SK-N-DZ (cell line): Measurements from ENCODE around the gene IGSF3.
A peak's percentile ranks its signal among the peaks of the same experiment; 100 is the strongest.

Experiments
- DNase-seq: peaks from one replicate; pipeline ENCODE4 v3.0.0-alpha.2; 2015; ENCODE audit warnings: low spot score

The IGSF3 gene

DNA sequence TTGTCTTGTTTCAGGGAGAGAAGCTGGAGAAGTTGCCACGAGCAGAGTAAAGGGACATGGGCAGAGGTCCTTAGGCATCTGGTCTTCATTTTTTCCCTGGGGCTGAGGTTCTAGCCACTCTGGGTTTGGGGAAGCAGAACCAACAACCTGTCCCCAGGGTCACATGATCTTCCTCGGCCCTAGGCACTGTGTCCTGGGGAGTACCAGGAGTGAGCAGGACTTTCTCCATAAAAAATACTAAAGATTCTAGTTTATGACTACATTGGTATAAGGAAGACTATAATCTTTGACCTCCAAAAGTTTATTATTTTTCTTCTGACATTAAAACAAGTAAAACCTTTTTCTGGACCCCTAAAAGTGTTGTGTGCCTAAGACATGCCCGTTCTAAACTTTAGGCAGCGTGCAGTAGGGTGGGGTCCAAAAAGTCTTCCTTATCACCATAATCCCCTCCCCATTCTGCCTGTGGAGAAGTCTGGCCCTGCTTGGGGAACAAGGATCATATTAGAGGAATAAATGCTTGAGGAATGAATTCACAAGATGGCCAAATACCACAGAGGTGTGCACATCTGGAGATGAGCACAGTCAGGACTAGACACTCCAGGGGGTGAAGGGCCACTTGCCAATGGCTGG is 19.3 kb upstream of the IGSF3 start:
- DNase-seq = no peak

- no peak for DNase-seq
Observed at GRCh38 chr1:116686175-116686574, 18.6 kb upstream of the IGSF3 start.

- no peak for DNase-seq
Observed at GRCh38 chr1:116684575-116684974, 17.0 kb upstream of the IGSF3 start.

- DNase-seq = peak; percentile 46
Observed at GRCh38 chr1:116682641-116683221, 15.2 kb upstream of the IGSF3 start.

GRCh38 chr1:116681343-116681899 is 13.9 kb upstream of the IGSF3 start:
- no peak for DNase-seq

GRCh38 chr1:116680752-116681151 is 13.2 kb upstream of the IGSF3 start:
- no peak for DNase-seq

DNA sequence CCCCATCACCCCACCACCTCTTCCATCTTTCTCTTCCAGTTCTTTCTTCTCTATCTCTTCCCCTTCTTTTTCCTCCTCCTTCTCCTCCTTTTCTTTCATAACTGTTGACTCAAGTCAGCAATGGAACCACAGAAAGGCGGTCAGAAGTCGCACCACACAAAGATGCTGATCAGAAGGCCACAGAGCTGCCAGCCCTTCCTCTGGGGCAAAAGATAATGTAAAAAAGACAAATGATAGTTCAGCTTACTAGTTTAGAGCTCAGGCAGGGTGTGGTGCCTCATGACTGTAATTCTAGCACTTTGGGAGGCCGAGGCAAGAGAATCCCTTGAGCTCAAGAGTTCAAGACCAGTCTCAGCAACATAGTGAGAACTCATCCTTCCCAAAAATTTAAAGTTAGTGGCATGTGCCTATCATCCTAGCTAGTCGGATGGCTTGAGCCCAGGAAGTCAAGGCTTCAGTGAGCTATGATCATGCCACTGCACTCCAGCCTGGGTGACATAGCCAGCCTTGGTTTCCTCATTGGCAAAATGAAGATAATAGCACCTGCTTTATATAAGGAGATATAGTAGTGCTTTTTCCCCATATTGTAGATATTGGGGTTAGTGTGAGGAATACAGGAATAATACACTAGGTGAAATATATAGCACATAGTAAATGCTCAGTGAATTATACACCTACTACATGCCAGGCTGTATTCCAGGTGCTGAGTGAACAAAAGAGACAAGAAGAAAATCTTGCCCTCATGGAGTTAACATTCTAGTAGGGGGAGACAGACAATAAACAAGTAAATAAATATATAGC is 12.5 kb upstream of the IGSF3 start:
- no peak for DNase-seq

DNA sequence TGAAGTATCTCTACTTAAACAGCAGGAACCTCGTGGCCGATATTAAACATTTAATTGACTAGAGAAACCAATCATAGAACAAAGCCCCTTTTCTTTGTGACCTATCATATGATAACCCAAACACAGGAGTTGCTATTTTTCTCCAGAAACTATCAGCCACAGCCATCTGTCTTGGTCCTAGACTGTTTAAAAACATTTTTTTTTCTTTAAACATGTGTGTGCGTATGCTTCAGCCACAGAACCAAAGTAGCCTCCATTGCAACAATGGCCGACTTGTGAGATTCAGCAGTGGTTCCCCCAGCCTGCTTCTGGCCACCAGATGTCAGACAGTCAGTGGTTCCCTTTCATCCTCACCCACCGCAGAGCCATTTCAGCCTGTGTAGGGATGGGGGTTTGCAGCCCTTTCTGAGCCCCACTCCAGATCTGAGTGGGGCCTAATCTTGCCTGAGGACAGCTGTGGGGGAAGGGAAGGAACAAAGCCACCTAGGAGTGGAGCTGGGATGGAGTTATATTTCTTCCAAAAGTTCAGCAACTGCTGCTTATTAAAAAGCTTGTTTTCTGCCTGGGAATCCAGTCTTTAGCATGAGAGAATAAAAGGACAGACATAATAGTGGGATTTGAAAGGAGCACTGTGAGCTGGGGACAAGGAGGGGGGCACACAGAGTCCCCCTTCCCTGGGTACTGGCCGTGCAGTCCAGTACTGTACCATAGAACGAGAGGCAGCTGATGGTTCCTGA is 11.7 kb upstream of the IGSF3 start:
- no peak for DNase-seq

GRCh38 chr1:116678732-116679090 is 11.2 kb upstream of the IGSF3 start:
- DNase-seq = no peak

- DNase-seq = no peak
Observed at GRCh38 chr1:116677474-116678062, 10.0 kb upstream of the IGSF3 start.

DNA sequence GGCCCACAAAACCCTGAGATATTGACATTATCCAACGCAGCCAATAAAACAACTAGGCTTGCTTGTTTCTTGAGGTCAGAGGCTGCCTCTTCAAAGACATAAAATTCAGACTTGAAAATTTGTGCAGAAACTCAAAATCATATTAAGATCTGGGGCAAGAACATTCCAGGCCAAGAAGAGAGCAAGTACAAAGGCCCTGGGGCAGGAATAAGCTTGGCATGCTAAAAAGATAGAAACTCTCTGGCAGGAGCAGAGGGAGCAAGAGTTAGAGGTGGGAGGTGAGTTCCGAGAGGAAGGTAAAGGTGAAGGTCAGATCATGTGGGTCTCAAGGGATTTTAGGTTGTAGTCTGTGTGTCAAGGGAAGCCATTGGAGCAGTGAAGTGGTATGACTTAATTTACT is 8.8 kb upstream of the IGSF3 start:
- DNase-seq = no peak

GRCh38 chr1:116674751-116675150 is 7.2 kb upstream of the IGSF3 start:
- DNase-seq = no peak

GRCh38 chr1:116674011-116674531 is 6.5 kb upstream of the IGSF3 start:
- DNase-seq = no peak

DNA sequence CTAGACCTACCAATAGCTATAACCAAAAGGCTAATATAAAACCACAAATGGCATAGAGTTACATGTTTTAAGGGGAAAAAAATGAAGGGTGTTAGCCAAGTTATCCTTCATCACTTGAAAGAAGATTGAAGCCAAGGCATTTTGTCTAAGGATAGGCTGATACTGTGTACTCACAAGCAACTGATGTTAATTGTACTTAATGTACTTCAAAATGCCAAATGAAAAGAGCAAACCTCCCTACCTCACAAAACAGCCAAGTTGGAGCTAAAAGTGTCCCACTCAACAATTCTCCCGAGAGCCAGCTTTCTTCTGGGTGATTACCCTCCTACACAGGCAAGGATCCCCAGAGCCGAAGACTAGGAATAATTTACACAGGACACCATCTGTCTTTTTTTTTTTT is 4.4 kb upstream of the IGSF3 start:
- no peak for DNase-seq

DNA sequence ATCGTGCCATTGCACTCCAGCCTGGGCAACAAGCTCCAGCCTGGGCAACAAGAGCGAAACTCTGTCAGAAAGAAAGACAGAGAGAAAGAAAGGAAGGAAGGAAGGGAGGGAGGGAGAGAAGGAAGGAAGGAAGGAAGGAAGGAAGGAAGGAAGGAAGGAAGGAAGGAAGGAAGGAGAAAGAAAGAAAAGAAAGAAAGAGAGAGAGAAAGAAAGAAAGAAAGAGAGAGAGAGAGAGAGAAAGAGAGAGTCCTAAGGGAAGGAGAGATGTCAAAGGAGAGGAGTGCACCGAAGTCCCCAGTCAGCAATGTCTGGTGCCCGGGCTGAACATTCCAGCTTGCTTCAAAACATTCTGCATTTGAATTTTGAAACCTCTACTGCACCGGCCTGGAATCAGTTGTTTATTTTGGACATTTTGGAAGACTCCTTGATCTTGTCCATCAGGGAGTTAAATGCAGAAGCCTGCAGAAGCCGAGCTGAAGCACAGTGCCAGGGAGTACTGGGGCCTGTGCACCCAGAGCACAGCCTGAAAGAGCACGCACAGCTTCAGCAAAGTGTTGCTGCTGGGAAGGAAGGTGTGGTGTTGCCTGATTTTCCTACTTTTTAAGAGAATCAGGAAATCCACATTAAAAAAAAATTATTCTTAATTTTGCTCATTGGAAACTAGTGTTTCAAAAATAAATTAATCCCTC is 3.7 kb upstream of the IGSF3 start:
- DNase-seq = no peak

DNA sequence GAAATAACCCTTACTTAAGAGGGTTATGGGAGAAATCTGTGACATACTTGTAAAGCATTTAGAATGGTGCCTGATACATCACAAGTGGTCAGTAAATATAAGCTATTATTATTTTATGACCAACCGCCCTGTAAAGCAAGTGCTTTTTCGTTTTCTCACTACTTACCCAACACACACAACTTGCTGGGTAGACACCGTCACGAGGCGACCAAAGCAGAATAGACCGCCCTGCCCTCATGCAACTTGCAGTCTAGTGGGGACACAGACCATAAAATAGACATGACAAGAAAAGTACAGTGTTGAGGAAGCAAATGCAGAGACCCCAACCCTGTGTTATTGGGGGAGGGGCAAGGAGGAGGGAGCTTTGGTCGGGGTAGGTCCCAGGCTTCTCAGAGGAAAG is 744 bp upstream of the IGSF3 start:
- no peak for DNase-seq

DNA sequence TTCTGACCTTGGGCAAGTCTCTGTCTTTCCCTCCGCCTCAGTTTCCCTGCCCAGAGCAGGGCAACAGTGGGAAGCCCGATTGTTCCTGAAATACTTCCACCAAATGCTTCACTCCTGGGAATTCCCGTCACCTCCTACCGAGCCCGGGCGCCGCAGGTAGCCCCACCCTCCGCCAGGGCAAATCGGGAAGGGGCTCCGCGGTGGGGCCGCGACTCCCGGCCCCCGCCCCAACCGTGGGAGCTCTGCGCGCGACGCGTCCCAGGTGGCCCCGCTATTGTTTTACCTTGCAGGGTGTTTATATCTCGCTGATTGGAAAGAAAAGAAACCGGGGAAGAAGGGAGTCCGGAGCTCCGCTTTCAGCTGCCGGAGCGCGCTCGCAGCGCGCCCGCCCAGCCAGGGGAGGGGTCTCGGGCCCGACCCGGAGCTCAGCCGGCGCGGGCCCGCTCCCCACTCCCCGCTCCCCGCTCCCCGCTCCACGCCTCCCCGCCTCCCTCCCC is 407 bp downstream of the IGSF3 start:
- no peak for DNase-seq

DNA sequence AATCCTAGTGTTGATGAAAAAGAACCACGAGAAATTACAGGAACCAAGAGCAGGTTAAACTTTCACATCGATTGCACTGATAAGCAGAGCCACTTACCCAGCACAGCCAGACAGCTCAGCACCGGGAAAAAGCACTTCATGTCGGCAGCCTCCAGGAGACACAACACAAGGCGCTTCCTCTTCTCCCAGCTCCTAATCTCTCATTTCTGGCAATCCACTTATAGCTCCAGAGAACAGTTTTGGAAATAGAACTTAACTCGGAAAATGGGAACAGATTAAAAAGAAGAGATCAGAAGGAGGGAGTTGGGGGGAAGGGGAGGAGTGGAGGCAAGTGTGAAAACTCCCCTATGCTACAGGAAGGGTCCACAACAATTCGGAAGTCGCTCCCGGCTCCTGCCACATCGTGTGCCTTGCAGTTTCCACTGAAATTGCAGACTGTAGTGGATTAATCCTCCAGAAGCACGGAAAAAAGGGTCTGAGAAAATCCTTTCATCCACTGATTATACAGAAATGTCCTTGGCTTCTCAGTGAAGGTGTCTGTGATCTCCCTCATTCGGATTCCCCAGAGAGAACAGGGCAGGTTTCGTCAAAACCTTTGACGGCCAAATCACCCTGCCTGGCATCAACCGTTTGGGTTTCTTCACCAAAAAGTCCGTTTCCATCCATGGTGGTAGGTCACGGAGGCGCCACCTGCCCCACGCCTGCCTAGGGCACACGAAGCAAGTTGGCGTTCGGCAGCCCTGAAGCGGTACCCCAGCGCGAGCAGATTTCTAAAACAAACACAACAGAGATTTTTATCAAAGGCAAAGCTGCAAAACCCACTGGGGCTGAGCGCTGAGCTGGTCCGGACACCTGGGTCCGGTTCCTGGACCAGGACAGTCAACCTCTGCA is 1.1 kb downstream of the IGSF3 start:
- DNase-seq = no peak

DNA sequence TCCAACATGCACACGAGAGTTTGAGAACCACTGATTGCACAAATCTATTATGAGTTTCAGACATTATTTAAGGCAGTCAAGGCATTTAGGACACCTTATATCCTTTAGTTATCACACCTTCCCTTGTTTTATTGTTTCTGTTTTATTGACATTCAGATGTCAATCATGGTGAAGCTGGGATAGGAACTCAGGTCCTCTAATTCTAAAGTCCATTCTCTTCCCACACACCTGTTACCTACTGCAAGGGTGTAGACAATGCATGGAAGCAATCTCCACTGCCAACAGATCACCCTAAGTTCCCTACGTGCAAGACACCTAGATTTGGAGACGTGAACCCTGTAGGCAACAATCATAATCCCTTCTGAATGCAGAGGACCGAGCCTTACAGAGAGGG is 2.6 kb downstream of the IGSF3 start:
- DNase-seq = no peak
